HepG2 (cell line): ENCODE measurements around the gene C21orf58. TPM values are rescaled to one million over a fixed set of nuclear protein-coding genes. Genes with fewer than 3 reads are reported as not detected.
A peak's percentile ranks its signal among the peaks of the same experiment; 100 is the strongest.

Experiments used
- AHR ChIP-seq: IDR thresholded peaks from 2 replicates; pipeline ENCODE4 v1.6.1; 2018; ENCODE audit warnings: missing genetic modification reagents, missing compliant biosample characterization
- CSRNP2 ChIP-seq: sonication (generic); formaldehyde crosslinking; conservative IDR thresholded peaks from 2 replicates; pipeline ENCODE4 v1.8.0; 2022; ENCODE audit warnings: low read depth, missing genetic modification reagents
- DNMT1 ChIP-seq: sonication (generic); formaldehyde crosslinking; IDR thresholded peaks from 2 replicates; pipeline ENCODE4 v1.5.1; 2020; ENCODE audit warnings: mild to moderate bottlenecking, missing genetic modification reagents
- NBN ChIP-seq: fragments of 450-650 bp; conservative IDR thresholded peaks from 2 replicates; pipeline ENCODE4 v1.6.1; 2017
- RAD51 ChIP-seq: fragments of 450-650 bp; IDR thresholded peaks from 2 replicates; pipeline ENCODE4 v1.6.1; 2016; ENCODE audit warnings: borderline replicate concordance
- SNAPC5 ChIP-seq: sonication (generic); formaldehyde crosslinking; IDR thresholded peaks from 2 replicates; pipeline ENCODE4 v1.8.1; 2023; ENCODE audit warnings: mild to moderate bottlenecking, missing genetic modification reagents, borderline replicate concordance
- U2AF2 ChIP-seq: fragments of 200-400 bp; formaldehyde crosslinking; IDR thresholded peaks from 2 replicates; pipeline ENCODE4 v1.6.1; 2017; ENCODE audit warnings: low read depth, mild to moderate bottlenecking, low read length
- ZFP82 ChIP-seq: sonication (generic); formaldehyde crosslinking; IDR thresholded peaks from 2 replicates; pipeline ENCODE4 v1.5.1; 2020; ENCODE audit warnings: mild to moderate bottlenecking, missing genetic modification reagents, borderline replicate concordance
- ZNF143 ChIP-seq: sonication (generic); formaldehyde crosslinking; IDR thresholded peaks from 2 replicates; pipeline ENCODE4 v1.4.0; 2020; ENCODE audit warnings: missing genetic modification reagents
- ZNF281 ChIP-seq: sonication (generic); formaldehyde crosslinking; IDR thresholded peaks from 2 replicates; pipeline ENCODE4 v1.4.0; 2020; ENCODE audit warnings: missing genetic modification reagents, borderline replicate concordance
- ZNF292 ChIP-seq: sonication (generic); formaldehyde crosslinking; IDR thresholded peaks from 2 replicates; pipeline ENCODE4 v1.8.1; 2022; ENCODE audit warnings: mild to moderate bottlenecking, low read depth, missing genetic modification reagents, borderline replicate concordance
- ZNF569 ChIP-seq: sonication (generic); formaldehyde crosslinking; IDR thresholded peaks from 2 replicates; pipeline ENCODE4 v1.5.0; 2020; ENCODE audit warnings: mild to moderate bottlenecking, missing genetic modification reagents, moderate library complexity, borderline replicate concordance
- ZNF703 ChIP-seq: sonication (generic); formaldehyde crosslinking; IDR thresholded peaks from 2 replicates; pipeline ENCODE4 v1.5.1; 2020; ENCODE audit warnings: missing genetic modification reagents, mild to moderate bottlenecking, moderate library complexity, borderline replicate concordance
- ZNF773 ChIP-seq: sonication (generic); formaldehyde crosslinking; IDR thresholded peaks from 2 replicates; pipeline ENCODE4 v1.4.0; 2020; ENCODE audit warnings: missing genetic modification reagents, borderline replicate concordance
- ZSCAN12 ChIP-seq: sonication (generic); formaldehyde crosslinking; IDR thresholded peaks from 2 replicates; pipeline ENCODE4 v1.9.0; 2021; ENCODE audit warnings: mild to moderate bottlenecking, missing genetic modification reagents
- polyA plus RNA-seq, 8 experiments: library from polyadenylated mRNA; depleted of rRNA in 3 of 8; stranded (reverse) in 7 of 8; unstranded in 1 of 8; fragments of >200 nt; fragmentation: Illumina TruSeq in 4 of 8; extraction: Trizol in 4 of 8; gene quantifications; 2 replicates each; pipeline versions ENCODE4 v1.2.1 to v1.2.3, GENCODE V29; 2011 to 2016; ENCODE audit warnings: low read depth in 4 of 8, missing spikeins in 1 of 8, mixed read lengths in 1 of 8; ENCODE audit not compliant: insufficient read depth in 1 of 8
- total RNA-seq, 5 experiments: library from RNA; depleted of rRNA; stranded (reverse); fragments of >200 nt; fragmentation: Illumina TruSeq; extraction: Trizol; gene quantifications; 2 replicates each; pipeline ENCODE4 v1.2.3, GENCODE V29; 2016; ENCODE audit warnings: low read depth in 1 of 5
- TF ChIP-seq, protein P1 (sequence below): sonication (generic); formaldehyde crosslinking; IDR thresholded peaks from 2 replicates; pipeline ENCODE4 v1.5.1; 2020; ENCODE audit warnings: mild to moderate bottlenecking, missing genetic modification reagents, moderate library complexity
- TF ChIP-seq, protein P2 (sequence below): sonication (generic); formaldehyde crosslinking; IDR thresholded peaks from 2 replicates; pipeline ENCODE4 v1.4.0; 2020; ENCODE audit warnings: missing genetic modification reagents

C21orf58 gene
- total and polyA plus RNA-seq, 2 of the 13 experiments (the other 11 are each of a cell fraction or from before 2014, with no cell fraction given): 3.5 to 6.8 TPM

DNA sequence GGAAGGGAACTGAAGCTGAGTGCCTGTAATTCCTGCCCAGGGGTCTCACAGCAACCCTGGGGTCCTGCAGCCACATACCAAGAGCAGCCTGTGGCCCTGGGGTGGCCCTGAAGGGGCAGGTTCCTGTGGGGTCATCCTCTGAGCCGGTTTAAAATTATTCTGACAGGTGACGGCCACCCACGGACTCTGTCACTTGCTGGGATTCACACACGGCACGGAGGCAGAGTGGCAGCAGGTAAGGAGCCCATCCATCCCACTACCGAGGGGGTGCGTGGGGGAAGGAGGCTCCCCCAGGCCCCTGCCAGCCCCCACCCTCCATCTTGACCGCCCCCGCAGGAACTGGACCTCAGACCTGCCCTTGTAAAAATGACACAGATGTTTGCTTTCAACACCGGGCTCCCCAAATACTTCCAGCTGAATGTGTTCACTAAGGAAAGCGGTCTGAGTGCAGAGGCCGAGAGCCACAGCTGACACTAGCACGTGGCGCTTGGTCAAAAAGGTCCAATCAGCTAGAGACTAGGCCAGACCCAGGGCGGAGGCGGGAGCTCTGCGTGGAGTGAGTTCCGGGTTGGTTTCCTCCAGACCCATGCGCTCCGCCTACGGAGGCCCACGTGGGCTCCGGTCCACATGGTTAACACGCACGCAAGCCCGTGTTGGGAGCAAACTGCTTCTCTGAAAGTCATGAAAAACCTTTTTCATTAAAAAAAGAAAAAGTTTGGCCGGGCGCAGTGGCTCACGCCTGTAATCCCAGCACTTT, 27.5 kb downstream of the C21orf58 start (continued):
- TF ChIP-seq ZNF569 (no peak), ZNF281 (CRISPR knock-in tag) (no peak), ZNF773 (CRISPR knock-in tag) (no peak), AHR (CRISPR knock-in tag) (no peak), ZNF143 (CRISPR knock-in tag) (peak; percentile 8; the same call in 1 of the 2 replicates), DNMT1 (CRISPR knock-in tag) (no peak), NBN (no peak), ZSCAN12 (CRISPR knock-in tag) (no peak), U2AF2 (no peak), RAD51 (peak; percentile 58), ZNF703 (CRISPR knock-in tag) (no peak), CSRNP2 (CRISPR knock-in tag) (no peak), SNAPC5 (CRISPR knock-in tag) (no peak), ZNF292 (no peak), ZFP82 (no peak)
- TF ChIP-seq, protein P1, sequence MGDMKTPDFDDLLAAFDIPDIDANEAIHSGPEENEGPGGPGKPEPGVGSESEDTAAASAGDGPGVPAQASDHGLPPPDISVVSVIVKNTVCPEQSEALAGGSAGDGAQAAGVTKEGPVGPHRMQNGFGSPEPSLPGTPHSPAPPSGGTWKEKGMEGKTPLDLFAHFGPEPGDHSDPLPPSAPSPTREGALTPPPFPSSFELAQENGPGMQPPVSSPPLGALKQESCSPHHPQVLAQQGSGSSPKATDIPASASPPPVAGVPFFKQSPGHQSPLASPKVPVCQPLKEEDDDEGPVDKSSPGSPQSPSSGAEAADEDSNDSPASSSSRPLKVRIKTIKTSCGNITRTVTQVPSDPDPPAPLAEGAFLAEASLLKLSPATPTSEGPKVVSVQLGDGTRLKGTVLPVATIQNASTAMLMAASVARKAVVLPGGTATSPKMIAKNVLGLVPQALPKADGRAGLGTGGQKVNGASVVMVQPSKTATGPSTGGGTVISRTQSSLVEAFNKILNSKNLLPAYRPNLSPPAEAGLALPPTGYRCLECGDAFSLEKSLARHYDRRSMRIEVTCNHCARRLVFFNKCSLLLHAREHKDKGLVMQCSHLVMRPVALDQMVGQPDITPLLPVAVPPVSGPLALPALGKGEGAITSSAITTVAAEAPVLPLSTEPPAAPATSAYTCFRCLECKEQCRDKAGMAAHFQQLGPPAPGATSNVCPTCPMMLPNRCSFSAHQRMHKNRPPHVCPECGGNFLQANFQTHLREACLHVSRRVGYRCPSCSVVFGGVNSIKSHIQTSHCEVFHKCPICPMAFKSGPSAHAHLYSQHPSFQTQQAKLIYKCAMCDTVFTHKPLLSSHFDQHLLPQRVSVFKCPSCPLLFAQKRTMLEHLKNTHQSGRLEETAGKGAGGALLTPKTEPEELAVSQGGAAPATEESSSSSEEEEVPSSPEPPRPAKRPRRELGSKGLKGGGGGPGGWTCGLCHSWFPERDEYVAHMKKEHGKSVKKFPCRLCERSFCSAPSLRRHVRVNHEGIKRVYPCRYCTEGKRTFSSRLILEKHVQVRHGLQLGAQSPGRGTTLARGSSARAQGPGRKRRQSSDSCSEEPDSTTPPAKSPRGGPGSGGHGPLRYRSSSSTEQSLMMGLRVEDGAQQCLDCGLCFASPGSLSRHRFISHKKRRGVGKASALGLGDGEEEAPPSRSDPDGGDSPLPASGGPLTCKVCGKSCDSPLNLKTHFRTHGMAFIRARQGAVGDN (CRISPR knock-in tag): peak; percentile 95
- TF ChIP-seq, protein P2, sequence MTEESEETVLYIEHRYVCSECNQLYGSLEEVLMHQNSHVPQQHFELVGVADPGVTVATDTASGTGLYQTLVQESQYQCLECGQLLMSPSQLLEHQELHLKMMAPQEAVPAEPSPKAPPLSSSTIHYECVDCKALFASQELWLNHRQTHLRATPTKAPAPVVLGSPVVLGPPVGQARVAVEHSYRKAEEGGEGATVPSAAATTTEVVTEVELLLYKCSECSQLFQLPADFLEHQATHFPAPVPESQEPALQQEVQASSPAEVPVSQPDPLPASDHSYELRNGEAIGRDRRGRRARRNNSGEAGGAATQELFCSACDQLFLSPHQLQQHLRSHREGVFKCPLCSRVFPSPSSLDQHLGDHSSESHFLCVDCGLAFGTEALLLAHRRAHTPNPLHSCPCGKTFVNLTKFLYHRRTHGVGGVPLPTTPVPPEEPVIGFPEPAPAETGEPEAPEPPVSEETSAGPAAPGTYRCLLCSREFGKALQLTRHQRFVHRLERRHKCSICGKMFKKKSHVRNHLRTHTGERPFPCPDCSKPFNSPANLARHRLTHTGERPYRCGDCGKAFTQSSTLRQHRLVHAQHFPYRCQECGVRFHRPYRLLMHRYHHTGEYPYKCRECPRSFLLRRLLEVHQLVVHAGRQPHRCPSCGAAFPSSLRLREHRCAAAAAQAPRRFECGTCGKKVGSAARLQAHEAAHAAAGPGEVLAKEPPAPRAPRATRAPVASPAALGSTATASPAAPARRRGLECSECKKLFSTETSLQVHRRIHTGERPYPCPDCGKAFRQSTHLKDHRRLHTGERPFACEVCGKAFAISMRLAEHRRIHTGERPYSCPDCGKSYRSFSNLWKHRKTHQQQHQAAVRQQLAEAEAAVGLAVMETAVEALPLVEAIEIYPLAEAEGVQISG (CRISPR knock-in tag): peak; percentile 47
